ENCODE results near the gene IGSF6. TPM values are rescaled to one million over a fixed set of nuclear protein-coding genes. Genes with fewer than 3 reads are reported as not detected.

Gene IGSF6
- total and polyA plus RNA-seq, 2 of the 4 experiments (the other 2 are of a cell fraction): not detected

Small RNAs within 50 kb of the gene (microRNA-seq; reads per million reads assigned to microRNA genes)
- gene RNU6-1005P (ENCODE audit: insufficient read depth, insufficient read length) (not detected), gene RNU6-196P (ENCODE audit: insufficient read depth, insufficient read length) (not detected)

Small RNAs within 50 kb of the gene (small RNA-seq; reads per million reads assigned to genes)
- gene RNU6-1005P (1.1 to 154 (median 4.1) reads per million in 5 experiments), gene RNU6-196P (0 reads per million in 5 experiments)

Other genes starting within 250 kb of the IGSF6 start
- gene METTL9, start 53.0 kb downstream of the IGSF6 start, total RNA-seq (2012; rRNA removed): 95.5 and 95.8 TPM in 2 replicates
- gene METTL9, start 53.0 kb downstream of the IGSF6 start, polyA plus RNA-seq (2012; rRNA removed): 43.1 and 54.8 TPM in 2 replicates
- gene OTOA, start 11.4 kb upstream of the IGSF6 start, total RNA-seq (2012; rRNA removed): not detected in 2 replicates
- gene OTOA, start 11.4 kb upstream of the IGSF6 start, polyA plus RNA-seq (2012; rRNA removed): 0.02 TPM in 1 of 2 replicates, not detected in the other
- gene NPIPB4, start 205.1 kb upstream of the IGSF6 start, total RNA-seq (2012; rRNA removed): 11.1 and 13.3 TPM in 2 replicates
- gene NPIPB4, start 205.1 kb upstream of the IGSF6 start, polyA plus RNA-seq (2012; rRNA removed): 18.7 and 28.3 TPM in 2 replicates

Data from IMR-90 (cell line).